ENCODE measurements around the gene OR5M11. TPM values are rescaled to one million over a fixed set of nuclear protein-coding genes. Genes with fewer than 3 reads are reported as not detected.

Gene OR5M11
- total RNA-seq, 2 donors from 2014 or later = not detected

- no peaks in the 10 kb centered on the region for H3K4me1 ChIP-seq (ENCODE audit: control insufficient read depth in 1 of 2, low read depth in 2 of 2)
- H3K27ac ChIP-seq = no peak overlapping the region
- ATAC-seq (ENCODE audit: insufficient number of reproducible peaks, low FRiP score, low read depth) (no peak), DNase-seq (ENCODE audit: low spot score) (no peak)
- H3K9me3 ChIP-seq = no peaks in the 10 kb centered on the region
- TF ChIP-seq CTCF (IDR thresholded peaks at IDR 0.05) = no peak
- H3K4me3 ChIP-seq = no peak overlapping the region
- H3K27me3 ChIP-seq (replicated peaks; ENCODE audit: insufficient read depth) = no peaks in the 10 kb centered on the region
- no peaks in the 10 kb centered on the region for H3K36me3 ChIP-seq
Measured at GRCh38 chr11:56543739-56544138, 682 bp upstream of the OR5M11 start.

GRCh38 chr11:56533054-56533740 lies 9.9 kb downstream of the OR5M11 start:
- Histone ChIP-seq H3K36me3 (no peaks in the 10 kb centered on the region), H3K27ac (no peak overlapping the region), H3K4me3 (no peak overlapping the region), H3K27me3 (replicated peaks; ENCODE audit: insufficient read depth) (no peaks in the 10 kb centered on the region), H3K4me1 (ENCODE audit: control insufficient read depth in 1 of 2, low read depth in 2 of 2) (no peaks in the 10 kb centered on the region), H3K9me3 (no peaks in the 10 kb centered on the region)
- no peak for TF ChIP-seq CTCF (IDR thresholded peaks at IDR 0.05)
- ATAC-seq (ENCODE audit: insufficient number of reproducible peaks, low FRiP score, low read depth) = no peak
- no peak for DNase-seq (ENCODE audit: low spot score)

GRCh38 chr11:56531856-56532255 lies 11.2 kb downstream of the OR5M11 start:
- H3K27me3 ChIP-seq (replicated peaks; ENCODE audit: insufficient read depth) = no peaks in the 10 kb centered on the region
- no peaks in the 10 kb centered on the region for H3K36me3 ChIP-seq
- DNase-seq (ENCODE audit: low spot score) (no peak), ATAC-seq (ENCODE audit: insufficient number of reproducible peaks, low FRiP score, low read depth) (no peak)
- no peak overlapping the region for H3K27ac ChIP-seq
- H3K9me3 ChIP-seq = no peaks in the 10 kb centered on the region
- no peak overlapping the region for H3K4me3 ChIP-seq
- no peak for TF ChIP-seq CTCF (IDR thresholded peaks at IDR 0.05)
- no peaks in the 10 kb centered on the region for H3K4me1 ChIP-seq (ENCODE audit: control insufficient read depth in 1 of 2, low read depth in 2 of 2)

GRCh38 chr11:56522008-56522407 lies 21.0 kb downstream of the OR5M11 start:
- no peaks in the 10 kb centered on the region for H3K9me3 ChIP-seq
- DNase-seq (ENCODE audit: low spot score) = no peak
- no peak overlapping the region for H3K4me3 ChIP-seq
- no peaks in the 10 kb centered on the region for H3K27me3 ChIP-seq (replicated peaks; ENCODE audit: insufficient read depth)
- H3K4me1 ChIP-seq (ENCODE audit: control insufficient read depth in 1 of 2, low read depth in 2 of 2) = no peaks in the 10 kb centered on the region
- H3K27ac ChIP-seq = no peak overlapping the region
- ATAC-seq (ENCODE audit: insufficient number of reproducible peaks, low FRiP score, low read depth) = no peak
- no peak for TF ChIP-seq CTCF (IDR thresholded peaks at IDR 0.05)
- no peaks in the 10 kb centered on the region for H3K36me3 ChIP-seq

- no peaks in the 10 kb centered on the region for H3K9me3 ChIP-seq
- TF ChIP-seq CTCF (IDR thresholded peaks at IDR 0.05) = no peak
- no peaks in the 10 kb centered on the region for H3K36me3 ChIP-seq
- H3K4me3 ChIP-seq = no peak overlapping the region
- no peaks in the 10 kb centered on the region for H3K27me3 ChIP-seq (replicated peaks; ENCODE audit: insufficient read depth)
- ATAC-seq (ENCODE audit: insufficient number of reproducible peaks, low FRiP score, low read depth) = no peak
- H3K4me1 ChIP-seq (ENCODE audit: control insufficient read depth in 1 of 2, low read depth in 2 of 2) = no peaks in the 10 kb centered on the region
- DNase-seq (ENCODE audit: low spot score) = no peak
- H3K27ac ChIP-seq = no peak overlapping the region
Measured at GRCh38 chr11:56513280-56513679, 29.8 kb downstream of the OR5M11 start.

All from thoracic aorta (tissue), 2 donors.